Pancreas (tissue), 10 donors: ENCODE data around the gene TEX11. TPM values are rescaled to one million over a fixed set of nuclear protein-coding genes. Genes with fewer than 3 reads are reported as not detected.

Source experiments
- ATAC-seq, 4 donors: fragments of 200-7000 bp; cut with Tn5 transposase; one replicate each; pipeline versions ENCODE4 v1.8.0 to v1.9.1; 2020; ENCODE audit warnings: mild to moderate bottlenecking in 4 of 4, moderate library complexity in 4 of 4
- DNase-seq, 6 donors: peaks; one replicate each; pipeline ENCODE4 v3.0.0-alpha.2; 2020
- FAIRE-seq: peaks from 2 replicates; lab custom pipeline; 2012; peaks lifted over from hg19 to GRCh38; lab: Jason Lieb, UNC
- H3K27ac ChIP-seq, 4 donors: fragments of 200-600 bp; sonication (generic); 1 replicate in 3 of 4; 2 replicates in 1 of 4; pipeline versions ENCODE4 v1.5.0 to v1.8.0; 2020
- H3K27me3 ChIP-seq, 4 donors: fragments of 200-600 bp; one replicate each; pipeline ENCODE4 v1.8.0; 2021
- H3K36me3 ChIP-seq, 3 donors: fragments of 200-600 bp; sonication (generic) in 1 of 3; one replicate each; pipeline versions ENCODE4 v1.5.0 to v1.8.0; 2020 to 2021
- H3K4me1 ChIP-seq, 3 donors: fragments of 200-600 bp; one replicate each; pipeline ENCODE4 v1.8.0; 2021
- H3K4me3 ChIP-seq, 4 donors: fragments of 200-600 bp; sonication (generic) in 2 of 4; one replicate each; pipeline versions ENCODE4 v1.5.0 to v1.8.0; 2020 to 2021
- H3K9me3 ChIP-seq, 4 donors: fragments of 200-600 bp; one replicate each; pipeline ENCODE4 v1.8.0; 2021
- CTCF ChIP-seq, 4 donors: fragments of 200-600 bp; sonication (generic) in 3 of 4; IDR thresholded peaks; one replicate each; pipeline versions ENCODE4 v1.5.0 to v1.8.0; 2021; ENCODE audit warnings: antibody characterized with exemption in 4 of 4
- WGBS, 2 donors: extraction: QIAGEN DNeasy Blood & Tissue Kit; methylation state at CpG; one replicate each; pipeline ENCODE4 v1.1.7; 2013; 5-methylcytosine and 5-hydroxymethylcytosine counted together
- intact Hi-C, 3 donors: fragments of 100-400 bp; cut with DNase I; formaldehyde crosslinking; loops; one replicate each; pipeline versions ENCODE4 v1.11.1 to v1.14.2; 2022
- polyA plus RNA-seq, 2 donors: library from polyadenylated mRNA; stranded (reverse); fragments of 200-250 nt; gene quantifications; one replicate each; pipeline ENCODE4 v1.2.3, GENCODE V29; 2013
- total RNA-seq, 6 donors: library from RNA; stranded (reverse); fragmentation: NEBNext Ultra II Directional in 4 of 6; extraction: Animal tissue kit (Norgen Biotek cat#: 25700) in 4 of 6; gene quantifications; one replicate each; pipeline versions ENCODE4 v1.2.1 to v1.2.4, GENCODE V29; 2021 to 2023
- donor health status: healthy with polysubstance abuse.
- donor health status: DM: no; HTN: no; CAD: no; lungs with moderate emphysema.
- donor health status: DM: no; HTN: no; CAD: no.
- donor health status: control.
- donor health status: control.
- donor health status: Bipolar disorder and iron deficiency.
- donor health status: DM: yes; HTN: yes; CAD: no.
- donor health status: DM: no; HTN: no; CAD: no.
- donor health status: DM: no; HTN: no; CAD: no.
- donor health status: DM: yes; HTN: yes; CAD: no.

Gene TEX11
- total and polyA plus RNA-seq, 8 donors = 0.75 to 9.0 (median 3.5) TPM

- Histone ChIP-seq H3K4me3 (peak overlapping the region in 2 of 4 donors; percentile 6 to 14), H3K27me3 (no peaks in the 10 kb centered on the region), H3K36me3 (no peaks in the 10 kb centered on the region), H3K9me3 (no peaks in the 10 kb centered on the region), H3K27ac (peak overlapping the region in 2 of 4 donors; percentile 23 to 30), H3K4me1 (peaks cover 3 to 14% (median 13%) of the 10 kb centered on the region in 3 donors)
- WGBS, 2 donors = 24 to 30% methylated on average over 7 of the region's 7 CpGs
- TF ChIP-seq CTCF (IDR thresholded peaks at IDR 0.05) = no peak
- FAIRE-seq (peak; percentile 34), ATAC-seq (peak in 2 of 4 donors; percentile 37 to 59), DNase-seq (peak in 1 of 6 donors; percentile 2)
- intact Hi-C loops = loop anchor here in 1 of 3 donors (10.0 kb wide), 1 partner anchor 107 kb away; the partner anchor contains the start of gene DLG3
Measured at GRCh38 chrX:70552130-70552704, 356.3 kb downstream of the TEX11 start.

- no peaks in the 10 kb centered on the region for H3K9me3 ChIP-seq
- intact Hi-C loops = no loop called here
- DNase-seq (peak in 1 of 6 donors; percentile 21), ATAC-seq (peak in 3 of 4 donors; percentile 30 to 49 (median 41)), FAIRE-seq (no peak)
- H3K36me3 ChIP-seq = no peaks in the 10 kb centered on the region
- peaks cover 3 to 13% (median 9%) of the 10 kb centered on the region in 3 donors for H3K4me1 ChIP-seq
- TF ChIP-seq CTCF (IDR thresholded peaks at IDR 0.05) = no peak
- peak overlapping the region in 2 of 4 donors; percentile 24 to 40 for H3K27ac ChIP-seq
- H3K27me3 ChIP-seq = no peaks in the 10 kb centered on the region
- WGBS, 2 donors = 37 to 73% methylated on average over 3 of the region's 3 CpGs
- H3K4me3 ChIP-seq = no peak overlapping the region
Measured at GRCh38 chrX:70549429-70549828, 359.1 kb downstream of the TEX11 start.

GRCh38 chrX:70535198-70535597 lies 373.3 kb downstream of the TEX11 start:
- intact Hi-C loops = no loop called here
- Histone ChIP-seq H3K9me3 (no peaks in the 10 kb centered on the region), H3K4me1 (peaks cover 0 to 2% (median 0%) of the 10 kb centered on the region in 3 donors), H3K27me3 (peaks cover 0 to 4% (median 0%) of the 10 kb centered on the region in 4 donors), H3K4me3 (no peak overlapping the region), H3K36me3 (no peaks in the 10 kb centered on the region), H3K27ac (no peak overlapping the region)
- ATAC-seq (peak in 1 of 4 donors; percentile 36), FAIRE-seq (peak; percentile 93), DNase-seq (no peak)
- TF ChIP-seq CTCF (IDR thresholded peaks at IDR 0.05) = no peak
- 69 to 100% methylated on average over 1 of the region's 1 CpG for WGBS, 2 donors

- DNase-seq = no peak
- ATAC-seq = no peak
- FAIRE-seq = peak; percentile 51
- Histone ChIP-seq H3K27me3 (no peaks in the 10 kb centered on the region), H3K4me1 (peaks cover 9 to 21% (median 16%) of the 10 kb centered on the region in 3 donors), H3K36me3 (no peaks in the 10 kb centered on the region), H3K27ac (peak overlapping the region in 2 of 4 donors; percentile 3 to 27), H3K4me3 (no peak overlapping the region), H3K9me3 (no peaks in the 10 kb centered on the region)
- intact Hi-C loops = no loop called here
- 58 to 74% methylated on average over 3 of the region's 3 CpGs for WGBS, 2 donors
- TF ChIP-seq CTCF (IDR thresholded peaks at IDR 0.05) = no peak
Measured at GRCh38 chrX:70527610-70528345, 380.7 kb downstream of the TEX11 start.
